ENCODE data around the gene TSPAN6.

The TSPAN6 gene

DNA sequence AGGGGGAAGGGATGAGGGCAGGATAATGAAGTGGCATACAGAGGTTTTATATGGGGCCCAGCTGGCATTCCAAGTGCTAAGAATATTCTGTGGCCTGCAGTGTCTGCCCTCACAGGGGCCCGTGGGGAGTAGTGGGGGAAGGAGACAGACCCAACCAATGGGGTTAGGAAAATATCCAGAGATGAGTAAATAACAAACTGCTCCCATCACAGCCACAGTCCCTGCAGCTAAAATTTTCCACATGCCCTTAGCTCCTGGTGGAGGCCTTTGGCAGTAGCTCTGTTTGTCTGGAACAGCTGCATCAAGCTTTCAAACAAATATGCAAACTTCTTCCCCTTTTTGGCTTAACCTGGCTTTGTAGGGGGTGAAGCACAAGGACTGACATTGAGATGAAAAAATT, 10.5 kb upstream of the TSPAN6 start:
- Histone ChIP-seq H3K27ac (ENCODE audit: low read depth, low read length) (no peak overlapping the region), H3K4me1 (ENCODE audit: insufficient read depth, low read length) (peaks cover 17% of the 10 kb centered on the region), H3K9ac (ENCODE audit: low read depth, low read length) (no peak overlapping the region), H3K36me3 (ENCODE audit: insufficient read depth, low read length) (no peaks in the 10 kb centered on the region), H3K27me3 (ENCODE audit: insufficient read depth, low read length) (no peaks in the 10 kb centered on the region), H3K4me3 (ENCODE audit: low read length) (no peak overlapping the region), H3K9me3 (ENCODE audit: insufficient read depth, low read depth, low read length) (no peaks in the 10 kb centered on the region)
- WGBS: no CpG with 5 or more reads among the region's 1 CpG

DNA sequence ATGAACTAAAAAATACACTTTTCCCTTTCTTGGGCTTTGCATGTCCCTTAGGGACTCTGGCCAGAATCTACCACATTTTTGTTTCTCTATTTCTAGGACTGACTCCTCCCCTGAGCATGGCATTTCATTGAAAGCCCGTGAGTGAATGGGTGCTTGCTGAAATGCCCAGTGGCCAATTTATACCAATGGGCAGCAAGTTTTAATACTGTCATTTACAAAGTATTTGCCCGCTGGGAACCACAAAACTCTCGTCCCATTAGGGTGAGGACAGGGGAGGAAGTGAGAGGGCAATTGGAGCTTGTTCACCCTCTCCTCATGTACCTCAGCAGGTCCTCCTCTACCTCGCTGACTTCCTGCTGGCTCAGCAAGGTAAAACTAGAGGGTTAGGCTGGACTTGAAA, 8.5 kb upstream of the TSPAN6 start:
- Histone ChIP-seq H3K4me1 (ENCODE audit: insufficient read depth, low read length) (peaks cover 16% of the 10 kb centered on the region), H3K27ac (ENCODE audit: low read depth, low read length) (no peak overlapping the region), H3K9me3 (ENCODE audit: insufficient read depth, low read depth, low read length) (no peaks in the 10 kb centered on the region), H3K4me3 (ENCODE audit: low read length) (no peak overlapping the region), H3K9ac (ENCODE audit: low read depth, low read length) (no peak overlapping the region), H3K36me3 (ENCODE audit: insufficient read depth, low read length) (no peaks in the 10 kb centered on the region), H3K27me3 (ENCODE audit: insufficient read depth, low read length) (no peaks in the 10 kb centered on the region)
- 91% methylated on average over 2 of the region's 4 CpGs for WGBS

DNA sequence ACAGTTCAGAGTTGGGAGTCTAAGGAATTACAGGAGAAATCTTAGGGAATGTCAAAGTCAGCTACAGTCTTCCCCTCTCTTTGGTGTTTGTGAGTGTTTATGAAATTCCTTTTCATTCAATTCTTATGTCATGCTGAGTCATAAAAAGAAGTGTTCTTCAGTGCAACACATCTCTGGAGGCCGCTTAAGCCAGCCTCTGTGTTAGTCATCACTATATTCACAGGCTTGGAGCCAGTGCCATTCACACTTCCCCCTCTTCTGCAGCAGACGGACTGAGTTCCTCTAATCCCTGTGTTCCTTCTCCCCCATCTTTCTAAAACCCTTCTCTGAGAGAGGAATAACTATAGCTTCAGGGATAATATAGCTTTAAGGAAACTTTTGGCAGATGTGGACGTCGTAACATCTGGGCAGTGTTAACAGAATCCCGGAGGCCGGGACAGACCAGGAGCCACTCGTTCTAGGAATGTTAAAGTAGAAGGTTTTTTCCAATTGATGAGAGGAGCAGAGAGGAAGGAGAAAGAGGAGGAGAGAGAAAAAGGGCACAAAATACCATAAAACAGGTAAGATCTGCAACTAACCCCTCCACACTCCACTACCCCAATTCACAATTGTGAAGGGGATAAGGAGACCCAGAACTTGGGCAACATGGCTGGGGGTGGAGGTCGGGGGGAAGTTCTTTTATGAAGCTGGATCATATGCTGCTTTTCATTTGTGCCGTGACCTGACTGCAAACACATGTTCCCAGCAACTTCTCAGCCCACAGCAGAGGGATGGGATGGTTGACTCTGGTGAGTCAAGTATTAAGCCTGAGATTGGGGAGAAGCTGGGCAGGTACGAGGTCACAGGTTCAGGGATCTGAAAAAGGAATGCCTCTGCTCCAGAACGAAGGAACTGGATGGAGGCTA, 7.6 kb upstream of the TSPAN6 start, which contains the start of gene SRPX2:
SRPX2 (plus strand) TSS at position 244 of the 905 bp plus-strand sequence. CDS start 2,124 bp downstream, outside the sequence.
- Histone ChIP-seq H3K27me3 (ENCODE audit: insufficient read depth, low read length) (no peaks in the 10 kb centered on the region), H3K9ac (ENCODE audit: low read depth, low read length) (no peak within 1 kb of the TSS), H3K4me1 (ENCODE audit: insufficient read depth, low read length) (peaks cover 8% of the 10 kb centered on the region), H3K9me3 (ENCODE audit: insufficient read depth, low read depth, low read length) (no peaks in the 10 kb centered on the region), H3K36me3 (ENCODE audit: insufficient read depth, low read length) (no peaks in the 10 kb centered on the region), H3K27ac (ENCODE audit: low read depth, low read length) (no peak within 1 kb of the TSS), H3K4me3 (ENCODE audit: low read length) (no peak within 1 kb of the TSS)
- WGBS: 82% methylated on average over 10 of the region's 11 CpGs

DNA sequence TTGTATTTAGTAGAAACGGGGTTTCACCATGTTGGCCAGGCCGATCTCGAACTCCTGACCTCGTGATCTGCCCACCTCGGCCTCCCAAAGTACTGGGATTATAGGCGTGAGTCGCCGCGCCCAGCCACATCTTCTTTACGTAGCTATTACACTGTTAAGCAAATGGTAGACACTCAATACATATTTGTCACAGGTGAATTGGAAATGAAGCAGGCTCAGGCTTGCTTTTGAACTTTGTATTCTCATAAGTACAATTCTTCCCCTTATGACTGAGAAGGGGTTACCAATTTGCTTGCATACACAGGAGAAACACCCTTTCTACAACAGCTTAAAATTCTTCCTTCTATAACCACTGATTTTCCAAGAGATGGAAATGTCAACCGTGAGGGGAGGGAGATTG, 6.6 kb upstream of the TSPAN6 start:
- Histone ChIP-seq H3K9ac (ENCODE audit: low read depth, low read length) (no peak overlapping the region), H3K36me3 (ENCODE audit: insufficient read depth, low read length) (no peaks in the 10 kb centered on the region), H3K9me3 (ENCODE audit: insufficient read depth, low read depth, low read length) (no peaks in the 10 kb centered on the region), H3K27me3 (ENCODE audit: insufficient read depth, low read length) (no peaks in the 10 kb centered on the region), H3K4me3 (ENCODE audit: low read length) (no peak overlapping the region), H3K4me1 (ENCODE audit: insufficient read depth, low read length) (no peaks in the 10 kb centered on the region), H3K27ac (ENCODE audit: low read depth, low read length) (no peak overlapping the region)
- WGBS: 97% methylated on average over 10 of the region's 11 CpGs

DNA sequence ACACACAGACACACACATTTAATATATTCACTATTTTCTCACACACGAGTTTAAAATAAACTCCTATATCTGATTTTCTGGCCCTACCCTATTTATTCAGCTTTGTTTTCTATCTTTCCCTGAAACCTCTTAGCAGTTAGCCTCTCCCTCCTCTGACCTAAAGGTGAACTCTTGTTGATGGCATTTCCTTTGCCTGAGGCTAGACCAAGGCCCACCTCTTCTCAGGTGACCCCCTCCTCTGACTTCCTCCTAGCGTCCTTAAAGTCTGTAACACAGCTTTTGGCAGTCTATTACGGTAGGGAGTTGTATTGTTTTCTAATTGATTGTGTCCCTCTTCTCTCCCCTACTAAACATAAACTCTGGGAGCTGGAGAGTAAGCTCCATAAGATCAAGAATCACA, 5.7 kb upstream of the TSPAN6 start:
- 58% methylated on average over 1 of the region's 3 CpGs for WGBS
- Histone ChIP-seq H3K4me1 (ENCODE audit: insufficient read depth, low read length) (no peaks in the 10 kb centered on the region), H3K27ac (ENCODE audit: low read depth, low read length) (no peak overlapping the region), H3K27me3 (ENCODE audit: insufficient read depth, low read length) (no peaks in the 10 kb centered on the region), H3K36me3 (ENCODE audit: insufficient read depth, low read length) (no peaks in the 10 kb centered on the region), H3K9ac (ENCODE audit: low read depth, low read length) (no peak overlapping the region), H3K9me3 (ENCODE audit: insufficient read depth, low read depth, low read length) (no peaks in the 10 kb centered on the region), H3K4me3 (ENCODE audit: low read length) (no peak overlapping the region)

DNA sequence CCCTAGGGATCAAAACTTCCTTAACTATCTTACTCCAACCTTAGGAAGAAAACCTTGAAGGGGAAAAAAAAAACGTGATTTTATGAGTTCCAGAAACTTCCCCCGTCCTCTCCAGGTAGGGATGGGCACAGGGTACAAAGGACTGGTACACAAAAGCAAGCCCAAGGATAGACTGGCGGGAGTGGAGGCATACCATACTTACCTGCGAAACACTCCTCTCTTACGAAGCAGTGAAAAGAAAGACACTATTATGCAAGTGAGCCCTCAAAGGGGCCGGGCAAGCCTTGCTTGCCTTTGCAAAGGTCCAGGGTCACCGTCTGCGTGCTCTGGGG, 651 bp downstream of the TSPAN6 start:
- Histone ChIP-seq H3K27me3 (ENCODE audit: insufficient read depth, low read length) (no peaks in the 10 kb centered on the region), H3K9me3 (ENCODE audit: insufficient read depth, low read depth, low read length) (no peaks in the 10 kb centered on the region), H3K9ac (ENCODE audit: low read depth, low read length) (peak overlapping the region; percentile 94), H3K4me1 (ENCODE audit: insufficient read depth, low read length) (0 out of 2 replicates have a peak, but pooled peaks cover 5% of the 10 kb centered on the region), H3K36me3 (ENCODE audit: insufficient read depth, low read length) (peaks cover 37% of the 10 kb centered on the region), H3K4me3 (ENCODE audit: low read length) (peak overlapping the region; percentile 77), H3K27ac (ENCODE audit: low read depth, low read length) (peak overlapping the region; percentile 79)
- WGBS: under 1% methylated on average over 6 of the region's 8 CpGs

DNA sequence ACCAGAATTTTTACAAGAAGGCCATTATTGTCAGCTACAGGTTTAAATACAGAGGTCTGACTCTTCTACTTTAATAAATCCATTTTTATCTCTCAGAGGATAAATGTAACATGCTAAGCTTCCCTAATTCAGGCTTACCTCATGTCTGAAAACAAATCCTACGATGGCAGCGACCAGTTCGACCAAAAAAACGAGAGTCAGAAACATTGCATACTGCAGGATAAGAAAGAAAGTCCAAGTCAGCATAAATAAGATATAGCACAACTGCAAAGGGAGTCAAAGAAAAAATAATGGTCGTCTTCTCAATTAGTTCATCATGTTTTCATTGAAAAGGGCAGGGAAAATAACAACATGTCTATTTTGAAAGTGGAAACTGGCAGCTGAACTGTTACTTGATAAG, 1.6 kb downstream of the TSPAN6 start:
- Histone ChIP-seq H3K4me3 (ENCODE audit: low read length) (peak overlapping the region; percentile 77; the same call in 1 of the 2 replicates), H3K9me3 (ENCODE audit: insufficient read depth, low read depth, low read length) (no peaks in the 10 kb centered on the region), H3K27me3 (ENCODE audit: insufficient read depth, low read length) (no peaks in the 10 kb centered on the region), H3K9ac (ENCODE audit: low read depth, low read length) (no peak overlapping the region), H3K27ac (ENCODE audit: low read depth, low read length) (no peak overlapping the region), H3K36me3 (ENCODE audit: insufficient read depth, low read length) (peaks cover 46% of the 10 kb centered on the region), H3K4me1 (ENCODE audit: insufficient read depth, low read length) (0 out of 2 replicates have a peak, but pooled peaks cover 5% of the 10 kb centered on the region)
- 94% methylated on average over 5 of the region's 5 CpGs for WGBS

DNA sequence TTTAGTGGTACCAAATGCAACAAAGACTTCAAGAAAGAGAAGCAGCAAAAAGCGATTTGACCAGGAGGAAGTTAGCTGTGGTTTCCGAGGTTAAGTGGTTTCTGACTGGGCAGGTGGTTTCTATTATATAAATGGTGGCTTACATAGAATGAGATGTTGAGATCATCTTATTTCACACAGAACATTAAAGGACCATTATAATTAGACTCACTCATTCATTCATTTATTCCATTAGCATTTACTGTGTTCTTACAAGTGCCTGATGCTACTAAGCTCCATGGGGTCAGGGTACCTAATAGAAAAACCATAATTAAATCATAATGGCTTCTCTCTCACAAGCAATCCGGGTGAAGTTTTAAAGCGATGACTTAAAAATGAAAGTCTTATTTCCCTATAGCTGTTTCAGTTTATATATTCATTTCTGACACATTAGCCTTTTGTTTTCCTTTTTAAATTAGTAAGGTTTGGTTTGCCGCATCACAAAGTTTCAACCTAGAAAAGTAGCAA, 10.6 kb downstream of the TSPAN6 start:
- Histone ChIP-seq H3K27ac (ENCODE audit: low read depth, low read length) (no peak overlapping the region), H3K9me3 (ENCODE audit: insufficient read depth, low read depth, low read length) (no peaks in the 10 kb centered on the region), H3K9ac (ENCODE audit: low read depth, low read length) (no peak overlapping the region), H3K4me3 (ENCODE audit: low read length) (no peak overlapping the region), H3K4me1 (ENCODE audit: insufficient read depth, low read length) (no peaks in the 10 kb centered on the region), H3K36me3 (ENCODE audit: insufficient read depth, low read length) (peaks cover 27% of the 10 kb centered on the region), H3K27me3 (ENCODE audit: insufficient read depth, low read length) (no peaks in the 10 kb centered on the region)
- 100% methylated on average over 2 of the region's 5 CpGs for WGBS

DNA sequence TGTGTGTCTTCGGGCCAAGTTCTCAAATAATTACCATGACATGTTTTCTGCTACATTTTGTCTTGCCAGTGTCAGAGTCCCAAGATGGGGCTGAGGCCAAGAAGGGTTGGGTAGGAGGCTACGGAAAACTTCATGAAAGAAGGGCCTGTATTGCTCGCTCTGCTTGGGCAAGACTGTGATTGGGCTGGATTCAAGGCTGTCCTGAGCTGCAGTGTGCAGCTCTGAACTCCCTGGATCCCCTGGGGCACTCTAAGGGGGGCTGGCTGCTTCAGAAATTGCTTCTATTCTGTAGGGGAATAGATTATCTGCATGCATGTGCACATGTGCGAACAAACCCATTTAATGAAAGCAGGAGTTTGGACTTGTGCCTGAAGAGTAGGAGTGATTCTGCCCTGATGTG, 13.6 kb downstream of the TSPAN6 start:
- Histone ChIP-seq H3K9me3 (ENCODE audit: insufficient read depth, low read depth, low read length) (no peaks in the 10 kb centered on the region), H3K4me3 (ENCODE audit: low read length) (no peak overlapping the region), H3K27me3 (ENCODE audit: insufficient read depth, low read length) (no peaks in the 10 kb centered on the region), H3K4me1 (ENCODE audit: insufficient read depth, low read length) (no peaks in the 10 kb centered on the region), H3K27ac (ENCODE audit: low read depth, low read length) (no peak overlapping the region), H3K36me3 (ENCODE audit: insufficient read depth, low read length) (peaks cover 3% of the 10 kb centered on the region; the same call in 1 of the 2 replicates), H3K9ac (ENCODE audit: low read depth, low read length) (no peak overlapping the region)
- WGBS: 89% methylated on average over 4 of the region's 4 CpGs

DNA sequence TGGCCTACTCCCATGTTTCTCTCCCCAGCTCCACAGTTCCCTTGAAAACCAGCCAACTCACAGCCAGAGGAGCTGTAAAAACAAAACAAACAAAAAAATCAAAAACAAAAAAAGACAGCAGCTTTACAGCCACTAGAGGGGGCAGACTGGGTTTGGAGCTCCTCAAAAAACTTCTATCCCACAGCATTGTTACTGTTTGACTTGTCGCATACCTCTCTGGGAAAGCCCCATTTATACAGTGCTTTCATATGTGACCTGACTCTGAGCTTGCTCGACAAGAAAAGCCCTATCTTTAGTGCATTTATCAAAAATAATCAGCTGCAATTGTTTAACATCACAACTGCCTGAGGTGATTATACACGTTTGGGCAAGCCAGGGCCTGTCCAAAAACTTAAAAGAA, 21.6 kb downstream of the TSPAN6 start:
- Histone ChIP-seq H3K4me1 (ENCODE audit: insufficient read depth, low read length) (peaks cover 3% of the 10 kb centered on the region; the same call in 1 of the 2 replicates), H3K4me3 (ENCODE audit: low read length) (no peak overlapping the region), H3K27me3 (ENCODE audit: insufficient read depth, low read length) (no peaks in the 10 kb centered on the region), H3K36me3 (ENCODE audit: insufficient read depth, low read length) (no peaks in the 10 kb centered on the region), H3K9me3 (ENCODE audit: insufficient read depth, low read depth, low read length) (no peaks in the 10 kb centered on the region), H3K27ac (ENCODE audit: low read depth, low read length) (no peak overlapping the region), H3K9ac (ENCODE audit: low read depth, low read length) (no peak overlapping the region)
- WGBS: 52% methylated on average over 3 of the region's 3 CpGs

DNA sequence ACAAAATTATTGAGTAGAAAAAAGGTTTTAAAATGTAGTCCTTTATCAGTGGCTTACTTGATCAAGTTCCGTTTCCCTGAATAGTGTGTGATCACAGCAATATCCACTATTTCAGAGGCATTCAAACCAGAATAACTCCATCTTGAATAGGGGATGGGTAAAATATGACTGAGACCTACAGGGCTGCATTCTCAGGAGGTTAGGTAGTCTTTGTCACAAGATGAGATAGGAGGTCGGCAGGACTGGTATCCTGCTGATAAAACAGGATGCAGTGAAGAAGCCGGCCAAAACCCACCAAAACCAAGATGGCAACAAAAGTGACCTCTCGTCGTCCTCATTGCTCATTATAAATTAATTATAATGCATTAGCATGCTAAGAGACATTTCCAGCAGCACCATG, 24.7 kb downstream of the TSPAN6 start:
- H3K27ac ChIP-seq (ENCODE audit: low read depth, low read length): no peak overlapping the region
- no peak overlapping the region for H3K9ac ChIP-seq (ENCODE audit: low read depth, low read length)
- no peaks in the 10 kb centered on the region for H3K27me3 ChIP-seq (ENCODE audit: insufficient read depth, low read length)
- peaks cover 16% of the 10 kb centered on the region for H3K4me1 ChIP-seq (ENCODE audit: insufficient read depth, low read length)
- WGBS: 86% methylated on average over 4 of the region's 5 CpGs
- no peak overlapping the region for H3K4me3 ChIP-seq (ENCODE audit: low read length)
- no peaks in the 10 kb centered on the region for H3K9me3 ChIP-seq (ENCODE audit: insufficient read depth, low read depth, low read length)
- H3K36me3 ChIP-seq (ENCODE audit: insufficient read depth, low read length): no peaks in the 10 kb centered on the region
